C4-2B (cell line): ENCODE results near the gene LAGE3.

ENCODE experiments used
- H3K27ac ChIP-seq: fragments of 450-650 bp; 2 replicates; pipeline ENCODE4 v1.5.1; 2017
- CTCF ChIP-seq: fragments of 450-650 bp; conservative IDR thresholded peaks from 2 replicates; pipeline ENCODE4 v1.5.1; 2017; ENCODE audit warnings: mild to moderate bottlenecking
- ZFX ChIP-seq: fragments of 450-650 bp; IDR thresholded peaks from 2 replicates; pipeline ENCODE4 v1.6.1; 2017

The LAGE3 gene

GRCh38 chrX:154449618-154450017 is 29.5 kb downstream of the LAGE3 start:
- H3K27ac ChIP-seq, result no peak overlapping the region
- TF ChIP-seq ZFX (no peak), CTCF (no peak)

- H3K27ac ChIP-seq, result no peak overlapping the region
- TF ChIP-seq CTCF (no peak), ZFX (no peak)
These were observed 30.6 kb downstream of the LAGE3 start for GRCh38 chrX:154448484-154448883.

GRCh38 chrX:154446430-154446829 is 32.7 kb downstream of the LAGE3 start:
- TF ChIP-seq CTCF (no peak), ZFX (no peak)
- H3K27ac ChIP-seq, result no peak overlapping the region

- TF ChIP-seq CTCF (no peak), ZFX (no peak)
- H3K27ac ChIP-seq, result no peak overlapping the region
These were observed 33.3 kb downstream of the LAGE3 start for GRCh38 chrX:154445776-154446175.

- peak overlapping the region; percentile 97 for H3K27ac ChIP-seq
- TF ChIP-seq CTCF (no peak), ZFX (no peak; the same call in 1 of the 2 replicates)
These were observed 34.3 kb downstream of the LAGE3 start for GRCh38 chrX:154444755-154445246.

GRCh38 chrX:154443992-154444754 is 34.9 kb downstream of the LAGE3 start, which contains the start of gene FAM50A:
FAM50A (plus strand) TSS chrX:154444141; CDS start chrX:154444236, 95 bp downstream.
- peak; percentile 71; the same call in 1 of the 2 replicates for TF ChIP-seq ZFX
- TF ChIP-seq CTCF, result no peak
- H3K27ac ChIP-seq, result peak within 1 kb of the TSS; percentile 97

- H3K27ac ChIP-seq, result peak overlapping the region; percentile 97
- no peak for TF ChIP-seq CTCF
- no peak for TF ChIP-seq ZFX
These were observed 35.6 kb downstream of the LAGE3 start for GRCh38 chrX:154443479-154443910.
